Epithelial cell of esophagus (primary cell): ENCODE measurements around the gene TET1.
"Not testable (repeated sequence)": the region's sequence is repeated elsewhere in the genome, so short reads cannot be mapped to it uniquely, and the experiment has no call there.

ENCODE experiments used
- DNase-seq: peaks from one replicate; pipeline ENCODE4 v3.0.0; 2010; ENCODE audit warnings: low read depth
- H3K4me3 ChIP-seq: 2 replicates; pipeline ENCODE4 v1.5.1; 2011; ENCODE audit warnings: mild to moderate bottlenecking, low read length, control low read depth
- TF ChIP-seq, protein P1 (sequence below): IDR thresholded peaks from 2 replicates; pipeline ENCODE4 v1.5.1; 2011; ENCODE audit warnings: low read depth, mild to moderate bottlenecking, low read length, control low read depth, inconsistent platforms; ENCODE audit not compliant: insufficient read depth; ENCODE audit errors: missing control alignments

Gene TET1

DNA sequence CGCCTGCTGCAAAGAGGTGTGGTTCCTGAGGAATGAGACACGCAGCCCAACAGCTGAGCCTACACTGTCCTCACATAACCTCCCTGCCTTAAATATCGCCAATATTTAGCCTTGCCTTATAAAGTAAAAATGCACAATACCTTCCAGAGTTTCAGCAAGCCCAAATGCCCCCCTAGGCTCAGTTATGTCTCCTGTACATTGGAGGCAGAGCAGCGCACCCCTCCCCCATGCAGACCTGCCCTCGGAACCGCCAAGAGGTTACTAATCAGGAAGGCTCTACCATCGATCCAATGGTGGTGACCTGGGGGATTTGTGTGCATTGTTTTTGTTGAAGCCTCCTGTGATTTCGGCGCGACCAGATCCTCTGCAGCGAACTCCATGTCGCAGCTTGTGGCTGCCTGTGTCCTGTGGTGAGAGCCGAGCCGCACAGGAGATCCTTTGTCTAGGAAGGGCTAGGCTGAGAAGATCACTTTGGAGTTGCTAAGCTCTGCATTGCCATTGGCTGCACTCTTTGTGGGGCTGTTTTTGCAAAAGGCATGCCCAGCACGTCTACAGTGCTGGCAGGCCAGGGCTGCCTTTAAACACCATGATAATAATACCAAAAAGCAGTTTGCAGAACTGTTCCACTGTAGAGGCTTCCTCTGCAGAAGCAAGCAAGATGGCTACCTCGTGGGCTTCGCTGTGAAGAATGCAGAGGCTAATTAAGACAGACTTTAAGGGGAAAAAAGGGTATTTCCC lies 40.1 kb downstream of the TET1 start:
- DNase-seq: peak; percentile 58
- H3K4me3 ChIP-seq: peak overlapping the region; percentile 50
- TF ChIP-seq, protein P1, sequence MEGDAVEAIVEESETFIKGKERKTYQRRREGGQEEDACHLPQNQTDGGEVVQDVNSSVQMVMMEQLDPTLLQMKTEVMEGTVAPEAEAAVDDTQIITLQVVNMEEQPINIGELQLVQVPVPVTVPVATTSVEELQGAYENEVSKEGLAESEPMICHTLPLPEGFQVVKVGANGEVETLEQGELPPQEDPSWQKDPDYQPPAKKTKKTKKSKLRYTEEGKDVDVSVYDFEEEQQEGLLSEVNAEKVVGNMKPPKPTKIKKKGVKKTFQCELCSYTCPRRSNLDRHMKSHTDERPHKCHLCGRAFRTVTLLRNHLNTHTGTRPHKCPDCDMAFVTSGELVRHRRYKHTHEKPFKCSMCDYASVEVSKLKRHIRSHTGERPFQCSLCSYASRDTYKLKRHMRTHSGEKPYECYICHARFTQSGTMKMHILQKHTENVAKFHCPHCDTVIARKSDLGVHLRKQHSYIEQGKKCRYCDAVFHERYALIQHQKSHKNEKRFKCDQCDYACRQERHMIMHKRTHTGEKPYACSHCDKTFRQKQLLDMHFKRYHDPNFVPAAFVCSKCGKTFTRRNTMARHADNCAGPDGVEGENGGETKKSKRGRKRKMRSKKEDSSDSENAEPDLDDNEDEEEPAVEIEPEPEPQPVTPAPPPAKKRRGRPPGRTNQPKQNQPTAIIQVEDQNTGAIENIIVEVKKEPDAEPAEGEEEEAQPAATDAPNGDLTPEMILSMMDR: no peak

DNA sequence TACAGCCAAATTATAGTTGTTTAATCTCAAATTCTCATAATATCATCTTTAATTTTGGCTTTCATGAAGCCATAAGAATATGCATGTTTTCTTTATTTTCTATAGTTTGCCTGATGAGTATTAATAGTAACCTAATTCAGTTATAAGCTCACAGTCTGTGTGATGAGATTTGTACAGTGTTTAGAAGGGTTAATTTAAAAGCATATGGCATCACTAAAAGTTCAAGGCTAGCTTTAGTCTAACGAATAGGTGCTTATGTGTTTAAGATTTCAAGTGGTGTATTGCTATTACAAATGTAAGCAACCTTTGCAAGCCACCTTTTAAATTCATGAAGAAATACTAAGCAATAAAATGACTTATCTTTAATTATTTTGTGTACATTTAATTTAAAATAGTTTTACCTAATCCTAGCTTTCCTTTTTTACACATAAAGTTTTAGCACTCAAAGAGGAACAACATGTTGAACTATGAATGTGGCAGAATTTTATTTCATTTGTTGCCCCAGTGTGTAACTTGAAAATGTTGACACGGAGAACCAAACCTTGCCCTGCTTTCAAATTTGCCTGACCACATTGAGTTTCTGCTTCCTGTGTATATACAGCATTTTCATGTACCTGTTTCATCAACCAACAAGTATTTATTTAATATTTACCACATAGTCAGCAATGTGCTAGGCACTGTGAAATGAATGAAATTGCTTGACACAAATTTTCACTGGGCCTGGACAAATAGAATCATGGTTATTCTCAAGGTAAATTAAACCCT lies 41.5 kb downstream of the TET1 start:
- H3K4me3 ChIP-seq: no peak overlapping the region
- DNase-seq: no peak

DNA sequence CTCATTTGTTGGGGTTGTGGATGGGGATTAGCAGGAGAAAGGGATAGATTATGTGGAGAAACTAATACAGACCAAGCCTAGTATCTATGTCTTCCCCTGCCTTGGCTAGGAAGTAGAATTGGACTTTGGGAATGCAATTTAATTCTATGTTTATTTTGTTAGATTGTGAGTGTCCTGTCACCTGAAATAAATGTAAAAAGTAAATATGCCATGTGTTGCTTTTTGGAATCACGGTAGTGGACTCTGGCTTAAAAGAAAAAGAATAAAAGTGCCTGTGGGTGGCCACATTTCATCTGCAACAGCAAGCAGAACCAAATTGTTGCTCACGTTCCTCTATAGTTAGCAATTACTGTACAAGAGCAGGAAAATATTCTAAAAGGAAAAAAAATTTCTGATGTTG lies 42.3 kb downstream of the TET1 start:
- no peak overlapping the region for H3K4me3 ChIP-seq
- TF ChIP-seq, protein P1: no peak
- no peak for DNase-seq

More for the DNA sequence above, 41.5 kb downstream of the TET1 start:
- TF ChIP-seq, protein P1: no peak

DNA sequence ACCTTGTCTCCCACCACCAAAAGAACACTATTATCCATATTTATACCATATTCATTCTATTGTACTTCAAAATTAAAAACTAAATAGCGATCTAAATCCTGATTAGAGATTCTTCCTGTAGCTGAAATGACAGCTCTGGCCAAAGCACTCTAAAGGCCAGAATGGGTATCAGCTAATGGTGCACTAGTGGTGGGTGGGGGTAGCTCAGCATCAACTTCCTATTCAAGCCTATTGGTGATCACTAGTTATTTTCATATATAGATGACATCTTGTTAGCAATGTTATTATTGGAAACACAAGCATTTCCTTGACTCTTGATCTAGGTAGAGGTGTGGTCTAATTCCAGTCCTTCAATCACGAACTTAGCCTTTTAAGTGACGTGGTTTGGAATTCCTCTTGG lies 43.6 kb downstream of the TET1 start:
- DNase-seq: no peak
- TF ChIP-seq, protein P1: no peak
- H3K4me3 ChIP-seq: no peak overlapping the region

DNA sequence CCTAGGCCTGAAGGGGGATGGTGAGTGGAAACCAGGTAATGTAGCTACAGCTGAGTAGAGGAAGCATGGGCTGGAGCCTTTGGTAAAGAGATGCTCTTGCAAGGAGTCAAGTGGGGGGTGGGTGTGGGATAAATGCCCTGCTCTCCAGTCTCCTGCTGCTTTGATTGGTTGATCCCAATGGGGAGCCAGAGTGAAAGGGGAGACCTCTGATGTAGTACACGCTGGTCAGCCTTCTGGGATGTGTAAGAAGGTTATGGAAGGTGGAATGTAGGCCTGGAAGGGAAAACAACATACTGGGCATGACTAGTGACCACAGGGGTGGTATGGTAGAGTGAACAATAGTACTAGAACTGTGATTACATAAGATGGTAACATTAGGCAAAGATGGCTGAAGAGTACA lies 44.3 kb downstream of the TET1 start:
- no peak overlapping the region for H3K4me3 ChIP-seq
- DNase-seq: no peak
- TF ChIP-seq, protein P1: no peak

DNA sequence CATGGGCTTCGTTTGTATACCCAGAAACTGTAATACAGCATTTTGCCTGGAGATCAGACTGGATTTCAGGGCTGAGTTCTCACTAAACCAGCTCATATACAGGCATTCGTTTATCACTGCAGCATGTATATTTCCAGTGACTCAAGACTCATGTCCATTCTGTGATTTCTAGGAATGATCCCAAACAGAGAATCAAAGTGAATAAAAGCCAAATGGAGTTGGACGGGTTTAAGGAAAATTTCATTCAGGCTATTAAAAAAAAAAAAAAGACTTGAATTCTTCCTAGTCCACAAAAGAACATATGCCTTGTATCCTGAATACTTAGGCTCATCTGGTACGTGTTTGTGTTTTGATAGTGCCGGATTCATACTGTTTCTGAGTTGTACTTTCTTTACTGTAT lies 46.8 kb downstream of the TET1 start:
- no peak overlapping the region for H3K4me3 ChIP-seq
- DNase-seq: no peak
- TF ChIP-seq, protein P1: no peak

DNA sequence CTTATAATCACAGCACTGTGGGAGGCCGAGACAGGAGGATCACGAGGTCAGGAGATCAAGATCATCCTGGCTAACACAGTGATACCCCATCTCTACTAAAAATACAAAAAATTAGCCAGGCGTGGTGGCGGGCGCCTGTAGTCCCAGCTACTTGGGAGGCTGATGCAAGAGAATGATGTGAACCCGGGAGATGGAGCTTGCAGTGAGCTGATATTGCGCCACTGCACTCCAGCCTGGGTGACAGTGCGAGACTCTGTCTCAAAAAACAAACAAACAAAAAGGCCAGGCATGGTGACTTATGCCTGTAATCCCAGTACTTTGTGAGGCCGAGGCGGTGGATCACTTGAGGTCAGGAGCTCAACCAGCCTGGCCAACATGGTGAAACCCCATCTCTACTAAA lies 49.9 kb downstream of the TET1 start:
- DNase-seq, H3K4me3 ChIP-seq: not testable (repeated sequence)
